Measurements from ENCODE around the gene AMY1C.

The AMY1C gene

GRCh38 chr1:103783944-103784377, 34.3 kb downstream of the AMY1C start:
- no peak overlapping the region for H3K4me3 ChIP-seq (ENCODE audit: low read depth, low read length)
- DNase-seq (ENCODE audit: low read depth): peak; percentile 8
- no peak for TF ChIP-seq CTCF (IDR thresholded peaks at IDR 0.05; ENCODE audit: insufficient read depth, low read depth, low read length, missing control alignments)

GRCh38 chr1:103788377-103788776, 38.7 kb downstream of the AMY1C start:
- peak; percentile 18 for TF ChIP-seq CTCF (IDR thresholded peaks at IDR 0.05; ENCODE audit: insufficient read depth, low read depth, low read length, missing control alignments)
- no peak overlapping the region for H3K4me3 ChIP-seq (ENCODE audit: low read depth, low read length)
- peak; percentile 14 for DNase-seq (ENCODE audit: low read depth)

- H3K4me3 ChIP-seq (ENCODE audit: low read depth, low read length): no peak overlapping the region
- no peak for TF ChIP-seq CTCF (IDR thresholded peaks at IDR 0.05; ENCODE audit: insufficient read depth, low read depth, low read length, missing control alignments)
- DNase-seq (ENCODE audit: low read depth): peak; percentile 17
Observed at GRCh38 chr1:103790172-103790571, 40.5 kb downstream of the AMY1C start.
